Renal pelvis (tissue), 12 donors: ENCODE results near the gene B3GALT5. TPM values are rescaled to one million over a fixed set of nuclear protein-coding genes. Genes with fewer than 3 reads are reported as not detected.
A peak's percentile ranks its signal among the peaks of the same experiment; 100 is the strongest.
"Not testable (repeated sequence)": the region's sequence is repeated elsewhere in the genome, so short reads cannot be mapped to it uniquely, and the experiment has no call there.

Source experiments
- DNase-seq: peaks from one replicate; pipeline ENCODE4 v3.0.0-alpha.2; 2013
- long read RNA-seq, 16 experiments: transcript quantifications; one replicate each; lab custom pipeline, GENCODE V29; 2026
- polyA plus RNA-seq, 3 donors: library from polyadenylated mRNA; unstranded; fragments of 120-200 nt; gene quantifications; one replicate each; pipeline ENCODE4 v1.2.1, GENCODE V29; 2013; ENCODE audit not compliant: insufficient read length in 3 of 3

B3GALT5 gene, protein sequence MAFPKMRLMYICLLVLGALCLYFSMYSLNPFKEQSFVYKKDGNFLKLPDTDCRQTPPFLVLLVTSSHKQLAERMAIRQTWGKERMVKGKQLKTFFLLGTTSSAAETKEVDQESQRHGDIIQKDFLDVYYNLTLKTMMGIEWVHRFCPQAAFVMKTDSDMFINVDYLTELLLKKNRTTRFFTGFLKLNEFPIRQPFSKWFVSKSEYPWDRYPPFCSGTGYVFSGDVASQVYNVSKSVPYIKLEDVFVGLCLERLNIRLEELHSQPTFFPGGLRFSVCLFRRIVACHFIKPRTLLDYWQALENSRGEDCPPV
- 1 to 10 TPM; 1.5 to 1.7 (median 1.6) TPM for polyA plus RNA-seq
- long read RNA-seq, donor 1: 0 reads
- long read RNA-seq, donor 2: 0 reads
- long read RNA-seq, donor 3: 0 reads
- long read RNA-seq, donor 4: 0 reads
- long read RNA-seq, donor 5: 0 reads
- long read RNA-seq, donor 6: 0 reads
- long read RNA-seq, donor 7: 0 reads
- long read RNA-seq, donor 8: 0 reads
- long read RNA-seq, donor 9: 0 reads
- long read RNA-seq, donor 10: 0 reads
- long read RNA-seq, donor 11: 0 reads
- long read RNA-seq, donor 12: 0 reads
- long read RNA-seq, donor 13: 0 reads
- long read RNA-seq, donor 14: 0 reads
- long read RNA-seq, donor 15: 0 reads
- long read RNA-seq, donor 16: 0 reads

DNA sequence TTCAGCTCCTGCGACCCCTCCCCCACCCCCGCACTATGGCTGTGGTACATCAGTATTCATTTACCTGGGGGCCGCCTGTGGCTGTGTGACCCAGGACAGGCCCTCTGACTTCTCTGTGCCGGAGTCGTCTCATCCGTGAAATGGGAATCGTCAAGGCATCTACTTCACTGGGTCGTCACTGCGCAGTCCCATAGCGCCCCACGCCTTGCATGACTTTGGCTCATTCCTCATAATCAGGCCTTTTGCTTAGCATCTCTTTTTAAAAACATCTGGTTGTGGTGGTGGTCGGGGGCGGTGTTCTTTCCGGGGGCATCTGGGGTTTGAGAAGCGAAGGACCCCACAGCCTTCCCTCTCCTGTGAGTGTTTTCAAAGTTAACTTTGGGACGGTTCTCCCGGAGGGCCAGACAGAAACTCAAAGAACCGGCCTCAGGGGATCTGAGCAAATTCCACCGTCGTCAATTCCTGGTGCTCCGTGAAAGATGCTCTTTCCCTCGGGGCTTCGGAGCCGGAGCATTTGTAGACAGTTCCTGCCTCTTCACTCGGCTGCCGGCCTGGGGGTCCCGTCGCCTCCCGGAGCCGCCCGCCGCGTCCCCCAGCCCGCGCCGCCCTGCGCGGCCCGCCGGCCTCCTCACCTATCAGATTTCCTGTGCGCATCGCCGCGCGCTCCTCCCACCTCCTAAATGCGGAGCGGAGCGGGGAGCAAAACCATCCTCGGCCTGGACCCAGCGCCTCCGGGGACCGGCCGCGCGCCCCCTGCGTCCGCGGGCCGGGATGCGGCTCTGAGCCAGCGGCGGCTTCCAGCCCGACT, at the start of gene B3GALT5:
B3GALT5 (plus strand) TSS at position 708 of the 808 bp plus-strand sequence. CDS start 47,620 bp downstream, outside the sequence.
- DNase-seq: peak; percentile 57

- peak; percentile 12 for DNase-seq
Observed at GRCh38 chr21:39564200-39564599, 48.5 kb upstream of the B3GALT5 start.

DNA sequence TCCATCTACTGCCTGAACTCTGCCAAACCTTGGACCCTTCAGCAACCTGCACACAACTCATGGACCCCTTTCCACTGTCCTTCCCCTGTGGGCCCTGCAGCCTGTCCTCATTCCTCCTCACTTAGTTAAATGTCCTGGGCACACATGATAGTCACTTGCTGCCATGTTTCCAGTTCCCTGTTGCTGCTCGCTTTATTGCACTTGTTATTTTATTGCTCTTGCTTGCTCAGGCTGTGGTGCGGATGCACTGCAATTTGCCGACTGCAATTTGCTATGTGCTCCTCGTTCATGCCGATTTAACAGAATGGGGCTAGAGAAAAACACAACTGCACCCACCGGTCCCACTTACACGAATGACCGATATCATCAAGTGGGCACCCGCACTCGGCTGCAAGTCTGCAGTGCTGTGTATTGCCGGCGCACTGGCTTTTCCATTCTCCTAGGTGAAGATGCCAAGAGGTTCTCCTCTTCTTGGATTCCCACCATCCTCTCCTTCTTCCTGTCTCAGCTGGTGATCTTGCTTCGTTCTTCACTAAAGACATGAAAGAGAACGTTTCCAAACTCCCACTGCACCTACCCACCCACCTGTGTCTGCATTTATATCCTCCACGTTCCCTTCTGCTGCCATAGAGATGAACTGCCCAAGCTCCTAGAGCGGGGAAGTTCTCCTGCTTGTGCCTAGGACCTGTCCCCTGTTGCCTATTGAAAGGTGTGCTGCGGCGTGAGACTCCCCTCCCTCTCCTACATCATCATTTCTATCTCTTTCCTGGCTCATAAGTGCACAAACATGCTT, 45.4 kb upstream of the B3GALT5 start:
- no peak for DNase-seq

DNA sequence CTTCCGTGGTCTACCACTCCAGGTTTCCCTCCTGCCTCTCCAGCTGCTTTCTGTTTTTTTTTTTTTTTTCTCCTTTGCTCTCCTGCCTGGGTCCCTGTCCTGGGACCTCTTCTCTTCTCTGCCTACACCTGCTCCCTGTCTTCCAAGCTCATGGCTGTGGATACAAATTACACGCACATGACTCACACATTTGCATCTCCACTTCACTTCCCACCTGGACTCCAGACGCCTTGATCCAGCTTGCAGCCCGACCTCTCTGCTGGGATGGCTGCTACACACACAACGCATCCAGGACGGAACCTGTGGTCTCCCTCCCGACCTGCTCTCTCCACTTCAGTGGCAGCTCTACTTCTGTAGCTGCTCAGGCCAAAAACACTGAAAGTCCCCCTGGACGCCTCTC, 44.4 kb upstream of the B3GALT5 start:
- DNase-seq: no peak

DNA sequence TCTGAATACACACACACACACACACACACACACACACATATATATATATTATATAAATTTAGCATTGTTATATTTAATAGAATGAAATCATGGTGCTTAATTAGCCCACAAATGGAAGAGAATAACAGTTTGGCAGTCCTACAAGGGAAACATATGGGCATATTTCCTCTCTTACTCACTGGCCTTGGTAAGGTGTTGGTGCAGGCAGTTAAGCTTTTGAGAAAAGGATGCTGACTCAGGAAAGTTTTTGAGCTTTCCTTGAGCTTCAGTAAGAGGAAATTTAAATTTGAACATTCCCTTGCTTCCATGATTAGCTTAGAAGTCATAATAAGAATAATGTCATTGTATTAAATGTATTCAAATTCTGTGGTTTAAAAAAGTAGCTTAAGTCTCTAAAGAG, 37.0 kb upstream of the B3GALT5 start:
- DNase-seq: no peak

DNA sequence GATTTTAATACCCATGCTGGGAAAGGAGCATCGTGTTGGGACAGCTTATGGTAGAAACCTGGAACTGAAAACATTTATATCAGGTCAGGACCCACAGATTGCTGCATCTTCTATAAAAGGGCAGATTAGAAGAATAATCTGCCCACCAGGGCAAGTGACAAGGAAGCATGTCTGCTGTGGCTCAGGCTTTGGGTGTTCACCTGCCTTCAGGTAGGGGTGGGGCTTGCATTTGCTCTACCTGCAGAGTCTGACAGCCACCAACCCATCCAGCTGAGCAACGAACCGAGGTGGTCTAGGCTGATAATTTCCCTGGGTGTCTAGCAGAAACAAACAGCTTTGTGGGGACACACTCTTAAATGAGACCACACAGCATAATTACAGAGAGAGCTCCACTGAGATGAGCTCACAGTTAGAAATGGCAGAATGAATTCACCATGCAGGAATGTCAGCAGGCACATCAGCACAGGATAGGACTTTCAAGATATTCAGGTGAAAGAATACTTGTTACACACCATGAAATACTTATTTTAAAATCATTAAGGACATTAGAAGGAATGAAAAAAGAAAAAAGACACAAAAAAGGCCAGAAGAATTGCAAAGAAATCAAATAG, 36.1 kb upstream of the B3GALT5 start:
- no peak for DNase-seq

- DNase-seq: no peak
Observed at GRCh38 chr21:39579734-39580332, 32.9 kb upstream of the B3GALT5 start.

DNA sequence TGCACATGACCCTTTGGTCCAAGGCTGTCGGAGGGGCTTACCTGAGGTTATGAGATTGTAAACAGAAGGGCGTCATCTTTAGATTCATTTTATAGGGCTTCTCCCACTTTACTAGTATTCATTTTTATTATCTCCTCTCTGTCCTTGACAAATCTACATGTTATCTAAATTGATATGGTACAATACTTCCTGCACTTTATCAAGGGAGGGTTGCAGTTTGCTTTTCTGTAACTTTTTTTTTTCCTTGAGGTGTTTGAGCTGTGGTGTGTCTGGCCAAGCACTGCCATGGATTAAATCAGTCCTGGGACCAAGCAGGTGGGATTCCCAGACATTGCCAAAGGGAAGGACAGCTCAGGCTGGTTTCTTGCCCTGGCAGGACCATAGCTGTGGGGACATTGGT, 32.0 kb upstream of the B3GALT5 start:
- DNase-seq: no peak

DNA sequence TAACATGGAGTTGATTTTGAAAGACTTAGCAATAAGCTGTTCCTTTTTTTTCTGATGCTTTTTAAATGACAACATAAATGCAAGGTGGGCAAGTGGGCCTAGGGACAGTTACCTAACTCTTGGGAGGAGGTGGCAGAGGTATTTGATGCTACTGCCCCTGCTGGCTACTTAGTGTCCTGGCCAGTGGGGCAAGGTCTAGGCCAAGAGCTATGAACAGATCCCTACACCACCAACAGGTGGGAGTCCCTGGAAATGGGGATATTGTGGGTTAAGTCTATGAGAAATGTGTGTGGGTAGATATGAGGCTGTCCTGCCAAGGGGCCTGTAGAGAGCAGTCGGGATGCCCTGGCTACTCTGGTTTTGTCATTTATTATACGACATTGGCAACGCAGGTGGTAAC, 31.3 kb upstream of the B3GALT5 start:
- DNase-seq: no peak

GRCh38 chr21:39582749-39583148, 30.0 kb upstream of the B3GALT5 start:
- DNase-seq: no peak

DNA sequence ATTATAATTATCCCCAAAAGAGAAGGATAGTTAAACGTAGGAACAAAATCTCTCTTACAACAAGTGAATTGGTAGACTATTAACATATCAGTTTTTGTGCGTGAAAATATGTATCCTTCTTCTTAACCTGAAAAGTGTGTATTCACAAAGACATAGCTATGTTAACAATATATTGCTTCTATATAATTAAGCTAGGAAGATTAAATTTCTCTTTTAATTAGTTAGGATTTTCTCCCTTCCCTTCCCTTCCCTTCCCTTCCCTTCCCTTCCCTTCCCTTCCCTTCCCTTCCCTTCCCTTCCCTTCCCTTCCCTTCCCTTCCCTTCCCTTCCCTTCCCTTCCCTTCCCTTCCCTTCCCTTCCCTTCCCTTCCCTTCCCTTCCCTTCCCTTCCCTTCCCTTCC, 29.2 kb upstream of the B3GALT5 start:
- DNase-seq: not testable (repeated sequence)

- DNase-seq: no peak
Observed at GRCh38 chr21:39587376-39587775, 25.4 kb upstream of the B3GALT5 start.

- no peak for DNase-seq
Observed at GRCh38 chr21:39588884-39589283, 23.9 kb upstream of the B3GALT5 start.

GRCh38 chr21:39593522-39593921, 19.2 kb upstream of the B3GALT5 start:
- no peak for DNase-seq

GRCh38 chr21:39595465-39595864, 17.3 kb upstream of the B3GALT5 start:
- no peak for DNase-seq

- no peak for DNase-seq
Observed at GRCh38 chr21:39597595-39597994, 15.1 kb upstream of the B3GALT5 start.

- DNase-seq: peak; percentile 55
Observed at GRCh38 chr21:39599191-39599970, 13.4 kb upstream of the B3GALT5 start.

- DNase-seq: no peak
Observed at GRCh38 chr21:39601187-39601928, 11.4 kb upstream of the B3GALT5 start.

DNA sequence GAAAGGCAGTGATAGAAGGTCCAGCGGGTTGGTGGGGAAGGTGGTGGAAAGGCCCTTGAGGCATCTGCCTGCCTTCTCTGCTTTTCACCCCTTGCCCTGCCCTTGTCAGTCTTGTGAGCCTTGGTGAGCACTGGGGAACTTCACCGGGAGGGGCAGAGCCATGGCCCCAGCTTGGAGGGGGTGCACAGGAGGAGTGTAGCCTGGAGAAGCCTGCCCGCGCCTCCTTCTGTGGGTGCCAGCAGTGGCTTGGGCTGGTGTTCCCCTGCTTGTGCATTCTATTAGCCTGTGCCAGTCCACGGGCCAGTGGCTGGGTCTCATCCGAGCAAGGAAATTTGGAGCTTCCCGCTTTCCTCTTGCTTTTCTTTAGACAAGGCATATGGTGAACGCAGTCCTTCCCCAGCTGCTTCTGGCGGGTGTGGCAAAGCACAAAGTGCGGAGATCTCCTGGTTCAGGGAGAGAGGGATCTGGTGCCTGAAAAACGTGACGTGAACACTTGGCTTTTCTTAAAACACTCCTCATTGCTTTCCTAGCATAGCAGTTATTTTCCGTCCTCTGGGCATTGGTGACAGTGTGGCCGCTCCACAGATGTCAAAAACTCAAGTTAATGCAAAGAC, 10.6 kb upstream of the B3GALT5 start:
- DNase-seq: no peak
